HUES64 (cell line): ENCODE measurements around the gene TNPO1.
"Not testable (repeated sequence)": the region's sequence is repeated elsewhere in the genome, so short reads cannot be mapped to it uniquely, and the experiment has no call there.

Experiments used
- H3K27ac ChIP-seq: 2 replicates; pipeline ENCODE4 v1.7.0; 2013; ENCODE audit warnings: low read depth, low read length, inconsistent platforms
- H3K27me3 ChIP-seq: 2 replicates; pipeline ENCODE4 v1.6.1; 2013; ENCODE audit warnings: mild to moderate bottlenecking, low read length; ENCODE audit not compliant: insufficient read depth
- H3K36me3 ChIP-seq: 2 replicates; pipeline ENCODE4 v1.6.1; 2013; ENCODE audit warnings: mild to moderate bottlenecking, low read length; ENCODE audit not compliant: insufficient read depth
- H3K4me1 ChIP-seq: 2 replicates; pipeline ENCODE4 v1.6.1; 2013; ENCODE audit warnings: mild to moderate bottlenecking, low read length, moderate library complexity; ENCODE audit not compliant: insufficient read depth
- H3K4me3 ChIP-seq: 2 replicates; pipeline ENCODE4 v1.5.1; 2013; ENCODE audit warnings: mild to moderate bottlenecking, low read length, moderate library complexity
- H3K9ac ChIP-seq: 2 replicates; pipeline ENCODE4 v1.6.1; 2013; ENCODE audit warnings: mild to moderate bottlenecking, low read depth, low read length
- H3K9me3 ChIP-seq: 2 replicates; pipeline ENCODE4 v1.6.1; 2013; ENCODE audit warnings: low read depth, low read length; ENCODE audit not compliant: insufficient read depth
- WGBS: fragments of 150-250, 120-280 bp; methylation state at CpG from one replicate; pipeline ENCODE4 v1.1.7; 2013; ENCODE audit warnings: missing lambda C conversion rate; 5-methylcytosine and 5-hydroxymethylcytosine counted together

The TNPO1 gene

DNA sequence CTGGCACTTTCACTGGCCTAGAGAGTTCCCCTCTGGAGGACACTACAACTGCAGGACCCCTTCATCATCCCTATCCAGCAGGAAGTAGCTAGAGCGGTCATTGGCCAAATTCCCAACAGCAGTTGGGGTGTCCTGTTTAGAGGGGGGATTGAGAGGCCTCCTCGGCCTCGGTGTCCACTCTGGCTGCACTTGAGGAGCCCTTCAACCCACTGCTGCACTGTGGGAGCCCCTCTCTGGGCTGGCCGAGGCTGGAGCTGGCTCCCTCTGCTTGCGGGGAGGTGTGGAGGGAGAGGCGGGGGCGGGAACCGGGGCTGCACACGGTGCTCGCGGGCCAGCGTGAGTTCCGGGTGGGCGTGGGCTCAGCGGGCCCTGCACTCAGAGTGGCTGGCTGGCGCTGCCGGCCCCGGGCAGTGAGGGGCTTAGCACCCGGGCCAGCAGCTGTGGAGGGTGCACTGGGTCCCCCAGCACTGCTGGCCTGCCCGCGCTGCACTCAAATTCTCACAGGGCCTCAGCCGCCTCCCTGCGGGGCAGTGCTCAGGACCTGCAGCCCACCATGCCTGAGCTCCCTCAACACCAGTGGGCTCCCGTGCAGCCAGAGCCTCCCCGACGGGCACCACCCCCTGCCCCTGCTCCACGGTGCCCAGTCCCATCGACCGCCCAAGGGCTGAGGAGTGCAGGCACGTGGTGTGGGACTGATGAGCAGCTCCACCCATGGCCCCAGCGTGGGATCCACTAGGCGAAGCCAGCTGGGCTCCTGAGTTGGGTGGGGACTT lies 118.7 kb downstream of the TNPO1 start:
- not testable (repeated sequence) for H3K4me3 ChIP-seq, H3K27ac ChIP-seq, H3K9me3 ChIP-seq, H3K9ac ChIP-seq, H3K27me3 ChIP-seq, H3K36me3 ChIP-seq, H3K4me1 ChIP-seq
- WGBS = 94% methylated on average over 32 of the region's 32 CpGs

DNA sequence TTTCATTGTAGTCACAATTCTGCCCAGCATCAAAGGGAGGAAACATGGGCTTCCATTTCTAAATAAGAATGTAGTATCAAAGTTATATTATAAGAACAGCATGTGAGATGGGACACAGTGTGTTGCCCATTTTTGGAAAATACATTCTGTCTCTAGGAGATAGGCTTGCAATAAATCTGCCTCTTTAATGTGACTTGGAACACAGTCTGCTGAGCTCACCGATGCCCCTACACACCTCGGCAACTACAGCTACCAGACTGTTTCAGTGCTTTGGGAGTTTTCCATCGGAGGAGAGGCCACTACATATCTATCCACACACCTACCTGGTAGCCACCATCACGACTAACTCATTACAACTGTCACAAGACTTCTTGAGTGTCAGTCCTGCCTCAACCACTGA lies 120.4 kb downstream of the TNPO1 start:
- no peaks in the 10 kb centered on the region for H3K4me1 ChIP-seq
- H3K9me3 ChIP-seq = peaks cover 2% of the 10 kb centered on the region; the same call in 1 of the 2 replicates
- H3K9ac ChIP-seq = no peak overlapping the region
- WGBS = 100% methylated on average over 4 of the region's 4 CpGs
- H3K27ac ChIP-seq = no peak overlapping the region
- no peaks in the 10 kb centered on the region for H3K27me3 ChIP-seq
- H3K4me3 ChIP-seq = no peak overlapping the region
- H3K36me3 ChIP-seq = no peaks in the 10 kb centered on the region

DNA sequence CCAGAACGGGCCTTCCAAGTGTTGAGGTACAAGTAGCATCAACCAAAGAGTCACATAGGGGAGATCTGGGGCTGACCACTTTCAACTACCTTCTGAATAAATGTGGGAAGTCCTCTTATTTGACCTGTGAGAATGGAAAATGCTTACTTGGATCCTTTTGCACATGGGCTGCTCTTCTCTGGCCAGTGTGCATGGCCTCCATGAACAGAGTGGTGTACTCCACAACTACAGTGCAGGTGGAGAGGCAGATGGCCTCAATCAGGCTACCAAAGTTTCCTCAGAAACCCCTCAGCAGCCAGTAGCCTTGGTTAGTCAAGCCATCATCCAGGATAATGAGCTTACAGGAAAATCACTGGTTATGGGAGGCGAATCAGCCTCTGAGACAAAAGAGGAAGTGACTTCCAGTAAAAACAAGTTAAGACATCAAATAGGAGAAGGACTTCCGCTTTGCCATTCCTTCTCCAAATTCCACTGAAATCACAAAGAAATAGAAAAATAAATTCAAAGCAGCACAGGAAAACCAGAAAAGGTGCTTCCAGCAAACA lies 121.1 kb downstream of the TNPO1 start:
- Histone ChIP-seq H3K27me3 (no peaks in the 10 kb centered on the region), H3K27ac (no peak overlapping the region)

DNA sequence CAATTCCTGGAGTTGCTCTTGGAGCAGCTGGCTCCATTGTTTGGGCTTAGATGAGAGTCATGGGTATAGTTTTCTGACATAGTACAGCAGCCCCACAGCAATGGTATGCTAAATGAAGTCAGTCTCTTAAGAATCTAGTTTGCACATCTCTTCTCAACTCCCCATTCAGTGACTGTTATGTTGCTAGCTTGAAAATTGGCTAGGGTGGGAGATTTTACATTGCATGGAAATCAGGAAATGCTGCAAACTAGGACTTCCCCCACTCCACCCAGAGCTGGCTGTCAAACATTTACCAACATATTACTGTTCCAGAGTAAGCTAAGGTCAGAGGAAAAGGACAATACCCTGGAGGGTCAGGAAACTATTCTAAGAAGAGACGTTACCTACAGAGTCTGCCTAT lies 121.7 kb downstream of the TNPO1 start:
- Histone ChIP-seq H3K4me1 (no peaks in the 10 kb centered on the region), H3K9ac (no peak overlapping the region), H3K4me3 (no peak overlapping the region), H3K27ac (no peak overlapping the region), H3K36me3 (no peaks in the 10 kb centered on the region), H3K9me3 (peaks cover 2% of the 10 kb centered on the region; the same call in 1 of the 2 replicates), H3K27me3 (no peaks in the 10 kb centered on the region)
- 93% methylated on average over 1 of the region's 1 CpG for WGBS

More for the DNA sequence above, 121.1 kb downstream of the TNPO1 start:
- Histone ChIP-seq H3K9me3 (peaks cover 2% of the 10 kb centered on the region; the same call in 1 of the 2 replicates), H3K9ac (no peak overlapping the region), H3K4me1 (no peaks in the 10 kb centered on the region), H3K36me3 (no peaks in the 10 kb centered on the region), H3K4me3 (no peak overlapping the region)
- WGBS = 98% methylated on average over 3 of the region's 3 CpGs

DNA sequence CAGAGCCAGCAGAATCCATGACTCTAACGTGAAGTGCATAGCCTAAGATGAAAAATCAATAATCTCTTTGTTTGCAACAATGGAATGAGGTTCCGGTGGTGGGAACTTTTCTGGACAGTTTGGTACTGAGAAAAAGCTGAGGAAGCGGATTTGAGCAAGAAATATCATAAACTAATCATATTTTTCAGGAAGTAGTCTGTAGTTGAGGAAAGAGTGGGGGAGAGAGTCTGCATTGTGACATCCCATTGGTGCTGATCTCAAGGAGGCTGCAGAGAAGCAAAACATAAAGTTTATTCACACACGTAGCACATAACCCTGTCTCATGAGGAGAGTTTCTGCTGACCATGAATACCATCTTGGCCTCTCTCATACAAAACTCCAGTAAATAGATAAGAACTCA lies 123.6 kb downstream of the TNPO1 start:
- H3K9me3 ChIP-seq = no peaks in the 10 kb centered on the region
- H3K4me1 ChIP-seq = no peaks in the 10 kb centered on the region
- H3K4me3 ChIP-seq = no peak overlapping the region
- WGBS = 79% methylated on average over 3 of the region's 4 CpGs
- H3K27ac ChIP-seq = no peak overlapping the region
- no peaks in the 10 kb centered on the region for H3K27me3 ChIP-seq
- no peak overlapping the region for H3K9ac ChIP-seq
- no peaks in the 10 kb centered on the region for H3K36me3 ChIP-seq

DNA sequence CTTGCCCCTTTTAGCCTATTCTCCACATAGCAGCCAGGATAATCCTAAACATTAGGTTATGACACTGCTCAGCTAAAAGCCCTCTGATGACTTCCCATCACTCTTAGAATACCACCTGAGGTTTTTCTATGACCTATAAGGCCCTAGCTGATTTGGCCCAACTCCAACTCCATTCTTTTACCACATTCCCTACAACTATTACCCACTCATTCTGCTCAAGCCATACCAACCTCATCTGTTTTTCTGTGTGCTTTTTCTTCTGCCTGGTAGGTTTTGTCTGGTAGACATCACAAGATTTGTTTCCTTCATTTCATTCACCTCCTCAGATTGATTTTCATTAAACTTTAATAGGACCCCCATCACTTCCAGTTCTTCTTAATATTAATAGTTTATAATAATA lies 126.8 kb downstream of the TNPO1 start:
- no peak overlapping the region for H3K4me3 ChIP-seq
- no peaks in the 10 kb centered on the region for H3K27me3 ChIP-seq
- no peaks in the 10 kb centered on the region for H3K4me1 ChIP-seq

DNA sequence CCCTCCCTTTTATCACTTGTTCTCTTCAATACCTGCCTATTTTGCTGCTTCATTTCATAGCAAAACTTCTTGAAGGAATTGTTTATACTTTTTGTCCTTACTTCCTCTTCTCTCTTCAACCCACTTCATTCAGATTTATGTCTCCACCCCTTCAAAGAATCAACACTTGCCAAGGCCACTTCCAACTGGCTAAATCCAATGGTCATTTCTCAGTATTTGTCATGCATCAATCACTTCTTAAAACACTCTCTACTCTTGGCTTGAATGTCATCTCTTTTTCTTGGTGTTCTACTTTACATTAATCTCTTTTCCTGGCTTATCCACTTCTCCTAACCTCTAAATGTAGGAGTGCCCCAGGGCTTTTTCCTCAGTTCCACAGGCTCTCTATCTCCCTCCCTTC lies 131.0 kb downstream of the TNPO1 start:
- H3K4me3 ChIP-seq = no peak overlapping the region
- H3K9me3 ChIP-seq = no peaks in the 10 kb centered on the region
- no peaks in the 10 kb centered on the region for H3K4me1 ChIP-seq
- H3K9ac ChIP-seq = no peak overlapping the region
- H3K27me3 ChIP-seq = no peaks in the 10 kb centered on the region
- H3K36me3 ChIP-seq = no peaks in the 10 kb centered on the region
- H3K27ac ChIP-seq = no peak overlapping the region

More for the DNA sequence above, 126.8 kb downstream of the TNPO1 start:
- H3K9ac ChIP-seq = no peak overlapping the region
- no peaks in the 10 kb centered on the region for H3K9me3 ChIP-seq
- H3K27ac ChIP-seq = no peak overlapping the region
- no peaks in the 10 kb centered on the region for H3K36me3 ChIP-seq

DNA sequence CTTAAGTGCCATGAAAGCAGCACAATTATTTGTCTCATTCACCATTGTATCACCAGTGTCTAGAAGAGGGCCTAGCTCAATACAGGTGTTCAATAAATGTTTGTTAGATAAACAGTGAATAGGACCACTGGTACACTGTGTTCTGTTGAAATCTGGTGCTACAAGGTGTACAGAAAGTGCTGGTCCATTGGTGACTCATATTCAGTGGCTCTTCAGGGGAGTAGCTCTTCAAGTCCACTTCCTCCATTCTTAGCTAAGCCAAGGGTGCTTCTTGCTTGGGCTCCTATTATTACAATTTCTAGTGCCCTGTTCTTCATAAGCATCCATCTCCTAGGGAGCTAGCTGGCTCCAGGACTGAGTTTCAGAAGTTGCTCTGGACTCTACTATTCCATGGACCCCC lies 133.0 kb downstream of the TNPO1 start:
- no peaks in the 10 kb centered on the region; the same call in 1 of the 2 replicates for H3K27me3 ChIP-seq
- no peak overlapping the region for H3K27ac ChIP-seq
- H3K9ac ChIP-seq = no peak overlapping the region
- no peaks in the 10 kb centered on the region for H3K9me3 ChIP-seq
- no peaks in the 10 kb centered on the region for H3K36me3 ChIP-seq
- no peak overlapping the region for H3K4me3 ChIP-seq
- peaks cover 8% of the 10 kb centered on the region for H3K4me1 ChIP-seq

DNA sequence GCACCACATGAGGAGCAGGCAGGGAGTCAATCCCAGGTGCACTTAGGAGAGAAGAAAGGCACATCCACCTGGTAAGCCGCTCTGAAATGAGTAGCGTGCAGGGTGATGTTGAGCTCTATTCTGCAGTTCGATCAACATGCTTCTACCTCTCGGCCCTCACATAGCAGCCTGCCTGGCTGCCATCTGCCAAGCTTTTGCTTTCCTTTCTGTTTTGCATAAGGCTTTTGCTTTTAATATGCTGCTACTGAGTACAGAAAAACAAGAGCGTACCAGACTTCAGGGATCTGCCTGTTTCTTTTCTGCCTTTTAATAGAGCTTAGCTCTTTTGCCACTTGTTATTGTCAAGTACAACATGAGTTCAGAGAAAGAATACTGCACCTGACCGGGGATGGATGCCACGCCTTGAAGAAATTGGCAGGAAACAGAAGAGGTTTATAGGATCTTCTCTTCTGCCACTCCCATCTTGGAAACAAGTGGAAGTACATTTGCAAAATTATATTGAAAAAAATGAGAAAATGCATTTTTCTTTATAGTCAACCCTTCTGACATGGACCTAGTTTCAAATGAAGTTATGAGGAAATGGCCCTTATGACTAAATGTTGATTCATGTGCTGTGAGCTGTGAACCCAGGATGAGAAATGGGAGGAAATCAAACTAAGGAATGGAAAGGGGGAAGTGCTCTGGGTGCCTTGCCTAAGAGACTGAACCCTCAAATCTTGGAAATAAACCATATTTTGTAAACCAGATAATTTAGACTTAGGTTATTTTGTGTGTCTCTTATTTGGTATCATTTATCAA lies 135.4 kb downstream of the TNPO1 start:
- H3K9me3 ChIP-seq = no peaks in the 10 kb centered on the region
- no peak overlapping the region for H3K27ac ChIP-seq
- peaks cover 7% of the 10 kb centered on the region; the same call in 1 of the 2 replicates for H3K27me3 ChIP-seq
- no peaks in the 10 kb centered on the region for H3K36me3 ChIP-seq
- no peak overlapping the region for H3K9ac ChIP-seq
- H3K4me3 ChIP-seq = no peak overlapping the region
- peaks cover 15% of the 10 kb centered on the region for H3K4me1 ChIP-seq
- 89% methylated on average over 7 of the region's 7 CpGs for WGBS

DNA sequence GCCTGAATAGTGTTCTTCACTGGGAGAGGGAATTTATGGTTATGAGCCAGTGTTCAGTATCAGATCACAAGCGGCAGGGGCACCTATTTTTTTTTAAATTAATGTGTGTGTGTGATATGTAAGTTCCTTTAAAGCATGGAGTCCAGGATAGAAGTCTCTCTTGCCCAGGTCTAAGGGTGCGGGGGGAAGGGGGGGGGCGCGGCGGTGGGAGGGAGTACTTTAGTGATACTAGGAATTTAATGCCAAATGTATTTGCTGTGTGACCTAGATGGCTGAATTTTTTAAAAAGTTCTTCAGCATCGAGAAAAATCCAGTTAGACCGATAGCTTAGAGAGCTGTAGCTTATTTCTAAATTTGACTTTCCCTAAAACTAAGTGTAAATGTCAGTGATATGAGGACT lies 137.9 kb downstream of the TNPO1 start:
- Histone ChIP-seq H3K4me3 (peak overlapping the region; percentile 74; the same call in 1 of the 2 replicates), H3K36me3 (no peaks in the 10 kb centered on the region), H3K27ac (no peak overlapping the region), H3K9ac (no peak overlapping the region), H3K27me3 (peaks cover 12% of the 10 kb centered on the region; the same call in 1 of the 2 replicates), H3K4me1 (peaks cover 21% of the 10 kb centered on the region), H3K9me3 (no peaks in the 10 kb centered on the region)
- 83% methylated on average over 7 of the region's 7 CpGs for WGBS

DNA sequence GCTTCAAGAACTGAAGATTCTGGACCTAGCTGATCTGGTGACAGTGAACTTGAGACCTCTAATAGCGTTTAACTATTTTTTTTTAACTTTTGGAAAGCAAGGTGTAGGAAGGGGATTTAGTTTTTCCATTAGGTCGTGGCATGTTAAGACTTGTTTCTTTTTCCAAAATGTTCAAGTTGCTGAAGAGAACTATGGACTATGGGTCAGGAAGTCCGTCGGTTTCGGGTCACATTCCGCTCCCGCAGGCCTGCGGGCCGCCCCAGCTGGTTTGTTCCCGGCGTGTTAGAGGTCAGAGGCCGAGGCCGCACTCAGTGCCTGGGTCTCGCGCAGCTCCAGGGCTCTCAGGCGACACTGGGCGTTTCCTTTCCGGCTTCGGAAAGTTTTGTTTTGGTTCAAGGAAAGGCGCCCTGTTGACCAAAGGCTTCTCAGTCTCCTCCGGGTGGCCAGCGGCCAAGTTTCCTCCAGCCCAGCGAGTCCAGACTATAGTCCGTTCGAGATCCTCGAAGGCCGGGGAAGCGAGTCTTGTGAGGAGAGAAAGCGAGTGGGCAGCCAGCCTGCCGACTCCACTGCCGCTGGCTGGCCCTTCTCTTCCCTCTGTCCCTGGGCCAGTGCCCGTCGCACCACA lies 138.8 kb downstream of the TNPO1 start:
- Histone ChIP-seq H3K4me3 (peak overlapping the region; percentile 74), H3K27me3 (peaks cover 12% of the 10 kb centered on the region; the same call in 1 of the 2 replicates), H3K36me3 (no peaks in the 10 kb centered on the region), H3K27ac (peak overlapping the region; percentile 48; the same call in 1 of the 2 replicates), H3K9me3 (no peaks in the 10 kb centered on the region), H3K4me1 (peaks cover 21% of the 10 kb centered on the region), H3K9ac (peak overlapping the region; percentile 78)
- WGBS = 22% methylated on average over 33 of the region's 33 CpGs
